ENCODE measurements around the gene PEMT.

Gene PEMT

GRCh38 chr17:17553217-17554195 lies 38.0 kb downstream of the PEMT start:
- Mint-ChIP-seq H3K4me1 (no peaks in the 10 kb centered on the region), H3K4me3 (no peak overlapping the region), H3K9me3 (no peaks in the 10 kb centered on the region), H3K36me3 (no peaks in the 10 kb centered on the region), H3K27ac (no peak overlapping the region), H3K27me3 (no peaks in the 10 kb centered on the region)

GRCh38 chr17:17552351-17553216 lies 38.9 kb downstream of the PEMT start:
- Mint-ChIP-seq H3K27ac (no peak overlapping the region), H3K27me3 (no peaks in the 10 kb centered on the region), H3K4me1 (no peaks in the 10 kb centered on the region), H3K9me3 (no peaks in the 10 kb centered on the region), H3K36me3 (no peaks in the 10 kb centered on the region), H3K4me3 (no peak overlapping the region)

DNA sequence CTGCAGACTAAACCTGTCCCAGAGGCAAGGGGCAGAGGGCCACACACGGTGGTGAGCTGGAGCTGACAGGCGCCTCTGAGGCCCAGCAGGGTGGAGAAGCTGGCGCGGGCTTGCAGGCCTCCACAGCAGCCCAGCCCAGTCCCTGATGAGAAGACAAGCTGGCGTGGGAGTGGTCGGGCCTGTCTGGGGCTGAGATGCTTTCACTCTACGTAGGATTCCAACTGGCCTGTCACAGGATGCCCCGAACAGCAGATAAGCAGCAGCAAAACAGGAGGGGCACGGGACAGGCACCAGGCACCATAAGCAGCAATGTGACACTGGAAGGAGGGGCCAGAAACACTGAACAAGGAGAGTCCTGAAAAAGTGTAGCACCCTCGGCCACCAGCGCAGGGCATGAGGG lies 40.1 kb downstream of the PEMT start:
- H3K27me3 Mint-ChIP-seq: no peaks in the 10 kb centered on the region
- H3K27ac Mint-ChIP-seq: no peak overlapping the region
- no peak overlapping the region for H3K4me3 Mint-ChIP-seq
- no peaks in the 10 kb centered on the region for H3K36me3 Mint-ChIP-seq
- no peaks in the 10 kb centered on the region for H3K9me3 Mint-ChIP-seq
- H3K4me1 Mint-ChIP-seq: no peaks in the 10 kb centered on the region

GRCh38 chr17:17549732-17550366 lies 41.7 kb downstream of the PEMT start:
- H3K27me3 Mint-ChIP-seq: no peaks in the 10 kb centered on the region
- H3K36me3 Mint-ChIP-seq: no peaks in the 10 kb centered on the region
- H3K4me3 Mint-ChIP-seq: no peak overlapping the region
- H3K27ac Mint-ChIP-seq: no peak overlapping the region
- H3K9me3 Mint-ChIP-seq: no peaks in the 10 kb centered on the region
- no peaks in the 10 kb centered on the region for H3K4me1 Mint-ChIP-seq

DNA sequence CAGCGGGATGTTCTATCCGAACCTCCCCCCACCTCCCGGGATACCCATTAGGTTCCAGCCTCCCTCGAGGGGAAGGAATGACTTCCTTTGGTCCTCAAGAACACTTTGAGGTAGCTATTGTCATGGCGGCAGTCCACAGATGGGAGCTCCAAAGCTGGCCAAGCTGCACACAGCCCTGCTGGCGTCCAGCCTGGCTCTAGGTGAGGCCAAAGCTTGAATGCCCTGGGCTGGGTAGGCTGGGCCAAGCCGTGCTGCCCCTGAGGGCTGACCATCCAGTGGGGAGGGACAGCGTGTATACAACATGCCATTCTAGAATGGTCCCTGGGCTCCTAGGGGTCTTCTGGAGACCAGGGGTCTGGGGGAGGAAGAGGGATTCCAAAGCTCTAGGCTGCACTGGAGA lies 43.5 kb downstream of the PEMT start:
- no peaks in the 10 kb centered on the region for H3K9me3 Mint-ChIP-seq
- no peak overlapping the region for H3K4me3 Mint-ChIP-seq
- no peaks in the 10 kb centered on the region for H3K36me3 Mint-ChIP-seq
- H3K27me3 Mint-ChIP-seq: no peaks in the 10 kb centered on the region
- H3K4me1 Mint-ChIP-seq: no peaks in the 10 kb centered on the region
- no peak overlapping the region for H3K27ac Mint-ChIP-seq

DNA sequence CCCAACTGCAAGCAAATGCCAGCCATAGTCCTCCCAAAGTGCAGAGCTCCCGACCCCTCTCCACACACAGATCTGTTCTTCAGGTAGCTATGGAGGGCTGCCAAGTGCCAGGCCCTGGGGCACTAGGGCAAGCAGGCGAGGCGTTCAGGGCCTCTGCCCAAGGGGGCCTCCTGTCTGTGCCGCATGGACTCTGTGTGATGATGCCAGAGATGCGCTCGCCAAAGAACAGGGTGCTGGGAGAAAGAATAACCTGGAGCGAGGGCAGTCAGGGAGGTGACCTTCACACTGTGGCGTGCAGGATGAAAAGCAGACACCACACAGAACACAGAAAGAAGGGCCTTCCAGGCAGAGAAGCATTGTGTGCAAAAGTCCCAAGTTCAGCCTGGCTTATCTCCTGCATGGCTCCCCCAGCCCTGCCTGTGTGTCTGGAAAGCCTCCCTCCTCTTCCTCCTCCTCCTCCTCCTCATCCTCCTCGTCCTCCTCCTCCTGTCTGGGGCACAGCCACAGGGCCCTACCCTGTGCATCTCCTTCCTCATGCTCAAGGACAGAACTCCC lies 44.2 kb downstream of the PEMT start:
- Mint-ChIP-seq H3K9me3 (no peaks in the 10 kb centered on the region), H3K27ac (no peak overlapping the region), H3K36me3 (no peaks in the 10 kb centered on the region), H3K4me1 (no peaks in the 10 kb centered on the region), H3K27me3 (no peaks in the 10 kb centered on the region), H3K4me3 (no peak overlapping the region)

DNA sequence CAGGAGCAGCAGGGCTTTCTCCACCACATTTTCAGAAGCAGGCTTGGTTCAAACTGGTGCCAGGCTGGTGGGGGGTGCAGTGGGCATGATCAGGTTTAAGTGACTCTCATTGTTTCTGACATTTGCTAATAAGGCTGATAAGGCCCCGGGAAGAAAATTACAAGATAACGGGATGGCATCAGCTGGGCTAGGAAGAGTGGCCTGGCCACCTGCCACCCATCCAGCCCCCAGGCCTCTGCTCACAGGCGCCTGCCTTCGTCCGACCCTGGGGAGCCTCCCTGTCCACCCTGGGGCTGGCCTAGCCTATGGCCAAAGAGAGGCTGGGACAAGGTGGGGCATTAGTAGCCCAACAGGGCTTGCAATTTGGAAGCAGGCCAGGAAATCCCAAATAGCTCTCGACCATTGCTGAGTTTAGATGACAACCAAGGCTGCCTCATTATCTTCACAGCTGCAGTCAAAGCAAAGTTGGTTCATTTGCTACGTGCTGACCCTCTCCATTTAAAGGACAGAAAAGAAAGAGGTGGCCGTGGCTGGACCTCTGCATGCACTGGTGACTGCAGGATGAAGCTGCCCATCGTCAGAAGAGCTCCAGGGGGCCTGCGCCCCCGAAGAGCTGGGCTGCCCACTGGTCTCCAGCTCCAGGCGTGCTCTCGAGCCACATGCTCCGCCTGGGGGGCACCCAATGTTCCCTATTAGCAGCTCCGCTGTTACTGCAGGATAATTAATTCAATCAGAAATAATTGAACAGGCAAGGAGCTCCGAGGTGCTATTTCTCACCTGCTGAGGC lies 44.9 kb downstream of the PEMT start:
- Mint-ChIP-seq H3K4me1 (no peaks in the 10 kb centered on the region), H3K36me3 (no peaks in the 10 kb centered on the region), H3K4me3 (no peak overlapping the region), H3K9me3 (no peaks in the 10 kb centered on the region), H3K27ac (no peak overlapping the region), H3K27me3 (no peaks in the 10 kb centered on the region)

DNA sequence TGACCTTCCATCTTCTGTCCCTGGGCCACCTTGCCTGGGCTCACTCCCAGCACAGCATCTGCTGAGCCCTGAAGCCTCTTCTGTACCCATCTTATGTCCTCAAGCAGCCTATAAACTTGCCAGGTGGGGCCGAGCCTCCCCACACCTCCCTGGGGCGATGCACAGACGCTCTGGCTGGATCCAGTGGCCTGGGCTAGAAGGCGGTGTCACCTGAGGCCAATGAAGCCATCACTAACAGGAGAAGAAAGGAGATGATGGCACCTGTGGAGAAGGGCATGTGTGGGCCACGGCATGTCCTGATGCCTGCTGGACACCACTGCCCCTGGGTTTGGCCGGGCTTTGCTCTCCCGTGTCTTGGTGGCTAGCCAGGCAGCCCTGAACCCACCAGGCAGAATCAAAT lies 45.5 kb downstream of the PEMT start:
- H3K4me1 Mint-ChIP-seq: no peaks in the 10 kb centered on the region
- H3K27me3 Mint-ChIP-seq: no peaks in the 10 kb centered on the region
- no peaks in the 10 kb centered on the region for H3K9me3 Mint-ChIP-seq

GRCh38 chr17:17545031-17545820 lies 46.3 kb downstream of the PEMT start:
- no peaks in the 10 kb centered on the region for H3K27me3 Mint-ChIP-seq
- no peaks in the 10 kb centered on the region for H3K9me3 Mint-ChIP-seq
- H3K36me3 Mint-ChIP-seq: no peaks in the 10 kb centered on the region
- no peak overlapping the region for H3K27ac Mint-ChIP-seq
- no peak overlapping the region for H3K4me3 Mint-ChIP-seq
- H3K4me1 Mint-ChIP-seq: no peaks in the 10 kb centered on the region

More for the DNA sequence above, 45.5 kb downstream of the PEMT start:
- Mint-ChIP-seq H3K36me3 (no peaks in the 10 kb centered on the region), H3K27ac (no peak overlapping the region), H3K4me3 (no peak overlapping the region)

DNA sequence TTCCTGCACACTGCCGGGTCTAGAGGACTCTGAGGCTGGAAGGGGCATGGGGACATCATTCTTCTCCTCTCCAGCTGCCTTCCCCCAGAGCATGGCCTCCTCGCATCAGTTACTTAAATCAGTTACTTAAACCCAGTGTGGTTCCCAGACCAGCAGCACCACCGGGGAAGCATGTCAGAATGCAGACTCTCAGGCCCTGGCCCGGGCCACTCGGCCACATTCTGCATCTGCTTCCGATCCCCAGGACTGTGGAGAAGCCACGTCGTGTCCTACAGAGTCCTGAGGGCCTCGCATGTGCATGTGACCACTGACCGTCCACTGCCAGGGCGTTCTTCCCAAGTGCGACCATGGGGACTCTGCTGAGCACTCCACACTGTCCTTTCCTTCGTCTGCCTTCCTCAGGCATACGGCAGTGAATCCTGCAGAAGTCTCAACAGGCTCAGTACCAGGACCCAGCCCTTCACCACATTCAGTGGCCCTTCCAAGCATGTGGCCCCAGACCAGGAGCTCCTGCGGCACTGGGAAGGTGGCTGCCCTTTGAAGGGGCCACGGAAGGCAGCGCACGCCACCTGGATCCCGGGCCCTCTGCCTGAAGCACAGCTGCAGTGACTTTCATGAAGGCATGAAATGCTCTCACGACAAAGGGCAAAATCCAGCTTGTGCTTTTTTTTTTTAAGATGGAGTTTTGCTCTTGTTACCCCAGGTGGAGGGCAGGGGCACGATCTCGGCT lies 48.4 kb downstream of the PEMT start:
- Mint-ChIP-seq H3K36me3 (no peaks in the 10 kb centered on the region), H3K4me1 (no peaks in the 10 kb centered on the region), H3K4me3 (no peak overlapping the region), H3K9me3 (no peaks in the 10 kb centered on the region), H3K27me3 (no peaks in the 10 kb centered on the region), H3K27ac (no peak overlapping the region)

GRCh38 chr17:17541640-17542001 lies 49.9 kb downstream of the PEMT start:
- Mint-ChIP-seq H3K4me3 (no peak overlapping the region), H3K36me3 (no peaks in the 10 kb centered on the region), H3K27ac (no peak overlapping the region), H3K4me1 (no peaks in the 10 kb centered on the region), H3K27me3 (no peaks in the 10 kb centered on the region), H3K9me3 (no peaks in the 10 kb centered on the region)

- Mint-ChIP-seq H3K27ac (no peak overlapping the region), H3K27me3 (no peaks in the 10 kb centered on the region), H3K36me3 (no peaks in the 10 kb centered on the region), H3K4me3 (no peak overlapping the region), H3K9me3 (no peaks in the 10 kb centered on the region), H3K4me1 (no peaks in the 10 kb centered on the region)
Observed at GRCh38 chr17:17540935-17541639, 50.4 kb downstream of the PEMT start.

- Mint-ChIP-seq H3K4me1 (no peaks in the 10 kb centered on the region), H3K36me3 (no peaks in the 10 kb centered on the region), H3K27ac (no peak overlapping the region), H3K9me3 (no peaks in the 10 kb centered on the region), H3K4me3 (no peak overlapping the region), H3K27me3 (no peaks in the 10 kb centered on the region)
Observed at GRCh38 chr17:17540278-17540906, 51.1 kb downstream of the PEMT start.
